ENCODE results near the gene PSTPIP1.

PSTPIP1 gene

DNA sequence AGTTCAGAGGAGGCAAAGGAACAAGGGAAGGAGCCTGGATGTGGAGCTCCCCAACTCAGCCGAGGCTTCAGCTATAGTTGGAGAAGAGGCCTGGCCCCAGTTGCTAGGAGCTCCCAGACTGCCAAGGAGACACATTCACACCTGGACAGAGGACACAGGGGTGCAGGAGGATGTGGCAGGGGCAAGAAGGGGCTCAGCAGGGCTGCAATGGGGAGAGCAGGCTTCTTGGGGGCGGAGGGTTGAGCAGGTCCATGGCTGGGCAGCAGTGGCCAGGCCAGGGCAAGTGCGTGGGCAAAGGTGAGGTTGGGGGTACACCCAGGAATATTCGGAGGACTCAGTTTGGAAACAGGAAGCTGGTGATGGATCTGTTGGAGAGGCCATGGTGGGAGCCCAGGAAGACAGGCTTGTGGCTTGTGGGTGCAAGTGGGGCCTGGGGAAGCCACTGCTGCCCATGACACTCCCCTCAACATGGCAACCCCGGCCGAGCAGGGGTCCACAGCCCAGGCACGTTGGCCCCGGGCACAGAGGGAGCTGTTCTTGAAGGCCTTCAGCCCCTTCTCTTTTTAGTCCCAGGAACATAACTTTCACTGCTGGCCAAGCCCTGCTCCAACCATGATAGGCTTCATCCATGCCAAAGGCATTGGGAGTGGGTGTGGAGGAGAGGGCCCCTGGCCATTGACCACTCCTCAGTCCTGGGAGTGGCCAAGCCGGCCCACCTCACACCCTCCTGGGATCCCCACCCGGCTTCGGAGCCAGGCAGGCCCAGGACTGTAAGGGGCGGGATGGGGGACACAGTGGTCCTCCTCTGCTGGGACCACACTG, 42.7 kb downstream of the PSTPIP1 start:
- no peaks in the 10 kb centered on the region for H3K27me3 ChIP-seq (ENCODE audit: control insufficient read depth, insufficient read depth, low read length, poor library complexity, severe bottlenecking)
- peaks cover 12% of the 10 kb centered on the region for H3K4me1 ChIP-seq (ENCODE audit: control insufficient read depth, insufficient read depth, low read length)
- H3K27ac ChIP-seq (ENCODE audit: insufficient read depth, low read depth, low read length, poor library complexity, severe bottlenecking) = no peak overlapping the region
- no peaks in the 10 kb centered on the region for H3K9me3 ChIP-seq (ENCODE audit: control insufficient read depth, low read length)
- WGBS, 2 experiments = 95 to 97% methylated on average over 12 of the region's 12 CpGs
- no peak overlapping the region for H3K4me3 ChIP-seq (ENCODE audit: insufficient read depth, low read depth, low read length)
- peaks cover 6% of the 10 kb centered on the region for H3K36me3 ChIP-seq (ENCODE audit: control insufficient read depth, insufficient read depth, low read length)

DNA sequence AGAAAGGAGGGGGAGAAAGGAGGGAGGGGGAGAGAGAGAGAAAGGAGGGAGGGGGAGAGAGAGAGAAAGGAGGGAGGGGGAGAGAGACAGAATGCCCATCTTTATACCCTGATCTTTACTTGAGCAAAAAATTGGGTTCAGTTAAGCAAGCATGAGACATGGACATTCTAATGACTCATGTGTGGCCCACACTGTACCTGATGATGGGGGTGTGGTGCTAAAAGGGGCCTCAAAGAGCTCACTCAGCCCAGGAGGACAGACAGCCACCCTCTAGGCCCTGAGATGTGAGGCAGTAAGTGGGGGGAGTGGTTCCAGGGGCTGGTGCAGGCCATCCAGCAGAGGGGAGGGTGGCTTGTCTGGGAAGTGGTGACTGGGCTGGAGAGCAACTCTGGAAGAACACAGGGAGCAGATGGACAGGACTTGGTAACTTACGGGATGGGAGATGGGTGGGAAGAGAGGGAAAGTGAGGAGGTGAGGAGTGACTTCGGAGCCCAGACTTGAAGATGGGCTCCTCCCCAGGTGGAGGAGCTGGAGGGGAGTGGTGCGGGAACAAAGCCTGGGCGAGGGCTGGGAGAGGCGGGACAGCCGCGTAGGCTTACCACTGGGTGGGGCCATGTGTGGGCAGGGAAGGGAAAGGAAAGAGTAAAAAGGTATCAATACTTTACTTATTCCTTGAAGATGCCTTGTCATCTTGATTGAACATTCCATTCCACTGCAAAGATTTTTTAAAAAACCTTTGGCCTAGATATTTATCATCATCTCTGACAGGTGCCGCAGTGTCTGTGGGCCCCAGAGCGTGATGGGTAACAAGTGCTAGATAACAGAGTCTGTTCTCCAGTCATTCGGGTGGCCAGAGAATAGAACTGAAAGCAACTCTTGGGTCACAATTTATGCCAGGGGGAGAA, 43.6 kb downstream of the PSTPIP1 start:
- WGBS, 2 experiments = no CpG with 5 or more reads among the region's 10 CpGs
- Histone ChIP-seq H3K36me3 (ENCODE audit: control insufficient read depth, insufficient read depth, low read length) (peaks cover 15% of the 10 kb centered on the region), H3K4me3 (ENCODE audit: insufficient read depth, low read depth, low read length) (no peak overlapping the region), H3K27me3 (ENCODE audit: control insufficient read depth, insufficient read depth, low read length, poor library complexity, severe bottlenecking) (no peaks in the 10 kb centered on the region), H3K4me1 (ENCODE audit: control insufficient read depth, insufficient read depth, low read length) (peaks cover 12% of the 10 kb centered on the region), H3K9me3 (ENCODE audit: control insufficient read depth, low read length) (no peaks in the 10 kb centered on the region), H3K27ac (ENCODE audit: insufficient read depth, low read depth, low read length, poor library complexity, severe bottlenecking) (no peak overlapping the region)

DNA sequence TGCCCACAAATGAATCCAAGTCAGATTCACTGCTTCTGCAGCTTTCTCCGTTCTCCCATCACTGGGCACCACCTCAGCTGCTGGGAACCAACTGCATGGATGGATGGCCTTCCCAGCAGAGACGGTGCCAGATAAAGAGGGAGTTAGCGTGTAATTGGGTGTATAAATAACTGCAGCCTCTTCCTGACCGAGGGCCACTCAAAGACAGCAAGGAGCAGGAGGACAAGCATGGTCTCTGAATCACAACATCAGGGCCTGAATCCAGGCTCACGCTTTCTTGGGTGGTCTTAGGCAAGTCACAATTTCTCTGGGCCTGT, 44.2 kb downstream of the PSTPIP1 start:
- H3K27ac ChIP-seq (ENCODE audit: insufficient read depth, low read depth, low read length, poor library complexity, severe bottlenecking) = no peak overlapping the region
- H3K4me1 ChIP-seq (ENCODE audit: control insufficient read depth, insufficient read depth, low read length) = peaks cover 9% of the 10 kb centered on the region
- H3K4me3 ChIP-seq (ENCODE audit: insufficient read depth, low read depth, low read length) = no peak overlapping the region
- H3K36me3 ChIP-seq (ENCODE audit: control insufficient read depth, insufficient read depth, low read length) = peaks cover 19% of the 10 kb centered on the region
- no peaks in the 10 kb centered on the region for H3K27me3 ChIP-seq (ENCODE audit: control insufficient read depth, insufficient read depth, low read length, poor library complexity, severe bottlenecking)
- no peaks in the 10 kb centered on the region for H3K9me3 ChIP-seq (ENCODE audit: control insufficient read depth, low read length)
- no CpG with 5 or more reads among the region's 5 CpGs for WGBS, 2 experiments

DNA sequence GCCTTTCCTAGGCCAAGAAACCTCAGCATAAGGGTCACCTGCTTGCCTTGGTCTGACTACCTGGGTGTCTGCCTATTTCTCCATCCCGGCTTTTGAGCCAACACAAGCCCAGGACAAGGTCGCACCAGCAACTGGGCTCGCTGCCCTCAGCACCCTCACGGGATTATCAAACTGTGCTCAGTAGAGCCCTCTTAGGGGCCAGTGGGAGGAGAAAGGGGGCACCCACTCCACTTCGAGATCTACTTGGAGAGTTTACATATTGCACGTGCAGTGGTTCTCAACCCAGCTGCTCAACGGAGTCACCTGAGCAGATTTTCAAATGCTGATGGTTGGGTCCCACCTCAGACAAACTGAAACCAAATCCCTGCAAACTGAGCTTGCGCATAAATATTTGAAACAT, 44.9 kb downstream of the PSTPIP1 start:
- Histone ChIP-seq H3K27me3 (ENCODE audit: control insufficient read depth, insufficient read depth, low read length, poor library complexity, severe bottlenecking) (no peaks in the 10 kb centered on the region), H3K27ac (ENCODE audit: insufficient read depth, low read depth, low read length, poor library complexity, severe bottlenecking) (no peak overlapping the region)
- WGBS, 2 experiments = no CpG with 5 or more reads among the region's 8 CpGs

DNA sequence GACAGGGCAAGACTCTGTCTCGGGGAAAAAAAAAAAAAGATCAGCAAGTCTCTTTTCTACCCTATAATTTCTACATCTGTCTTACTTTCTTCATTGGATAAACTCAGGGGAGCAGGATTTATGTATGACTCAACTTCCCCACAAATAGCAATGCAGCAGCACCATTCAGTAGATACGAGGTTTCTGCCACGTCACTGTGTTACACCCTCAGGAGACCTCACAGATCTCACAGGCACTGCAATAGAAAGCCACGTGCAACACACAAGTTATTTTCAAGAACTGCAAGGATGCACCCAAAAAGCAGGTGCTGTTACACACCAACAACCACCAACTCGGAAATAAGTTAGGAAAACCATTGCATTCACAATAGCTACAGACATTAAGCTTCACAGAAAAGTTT, 45.7 kb downstream of the PSTPIP1 start:
- Histone ChIP-seq H3K9me3 (ENCODE audit: control insufficient read depth, low read length) (no peaks in the 10 kb centered on the region), H3K36me3 (ENCODE audit: control insufficient read depth, insufficient read depth, low read length) (peaks cover 34% of the 10 kb centered on the region), H3K4me3 (ENCODE audit: insufficient read depth, low read depth, low read length) (no peak overlapping the region), H3K27ac (ENCODE audit: insufficient read depth, low read depth, low read length, poor library complexity, severe bottlenecking) (no peak overlapping the region), H3K27me3 (ENCODE audit: control insufficient read depth, insufficient read depth, low read length, poor library complexity, severe bottlenecking) (no peaks in the 10 kb centered on the region), H3K4me1 (ENCODE audit: control insufficient read depth, insufficient read depth, low read length) (no peaks in the 10 kb centered on the region)
- WGBS, 2 experiments = 91 to 93% methylated on average over 5 of the region's 5 CpGs

More for the DNA sequence above, 44.9 kb downstream of the PSTPIP1 start:
- no peaks in the 10 kb centered on the region for H3K9me3 ChIP-seq (ENCODE audit: control insufficient read depth, low read length)
- no peak overlapping the region for H3K4me3 ChIP-seq (ENCODE audit: insufficient read depth, low read depth, low read length)
- H3K36me3 ChIP-seq (ENCODE audit: control insufficient read depth, insufficient read depth, low read length) = peaks cover 26% of the 10 kb centered on the region
- peaks cover 2% of the 10 kb centered on the region for H3K4me1 ChIP-seq (ENCODE audit: control insufficient read depth, insufficient read depth, low read length)

DNA sequence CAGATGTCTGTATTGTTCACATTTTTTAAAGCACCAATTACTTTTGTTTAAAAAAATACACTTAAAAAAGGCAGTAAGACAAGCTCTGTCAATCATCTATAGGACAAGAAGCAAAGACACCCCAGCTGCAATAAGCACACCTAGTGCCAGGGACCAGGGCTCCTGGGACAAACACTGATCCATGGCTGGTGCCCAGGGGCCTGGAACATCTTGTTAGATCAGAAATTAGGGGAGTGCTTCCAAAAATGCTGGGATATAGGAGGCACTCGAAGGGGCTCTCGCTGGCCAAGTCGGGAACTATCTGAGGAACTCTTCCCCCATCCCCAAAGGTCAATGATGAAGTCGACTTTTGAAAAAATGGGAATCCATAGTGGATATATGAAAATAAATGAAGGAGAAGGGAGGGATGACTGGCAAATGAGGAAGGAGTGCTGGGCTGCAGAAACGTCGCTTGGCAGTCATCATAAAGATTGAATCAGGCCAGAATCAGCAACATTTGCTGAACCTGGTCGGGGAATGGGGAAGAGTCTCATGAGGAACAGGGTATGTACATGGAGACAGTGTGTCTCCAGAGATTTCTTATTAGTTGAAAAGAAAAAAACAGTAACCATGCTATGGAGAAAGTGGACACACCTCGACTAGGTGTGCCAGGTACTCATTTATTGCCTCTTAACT, 47.5 kb downstream of the PSTPIP1 start:
- Histone ChIP-seq H3K4me3 (ENCODE audit: insufficient read depth, low read depth, low read length) (no peak overlapping the region), H3K27me3 (ENCODE audit: control insufficient read depth, insufficient read depth, low read length, poor library complexity, severe bottlenecking) (no peaks in the 10 kb centered on the region), H3K27ac (ENCODE audit: insufficient read depth, low read depth, low read length, poor library complexity, severe bottlenecking) (no peak overlapping the region), H3K36me3 (ENCODE audit: control insufficient read depth, insufficient read depth, low read length) (peaks cover 35% of the 10 kb centered on the region), H3K4me1 (ENCODE audit: control insufficient read depth, insufficient read depth, low read length) (no peaks in the 10 kb centered on the region), H3K9me3 (ENCODE audit: control insufficient read depth, low read length) (no peaks in the 10 kb centered on the region)
- 92 to 95% methylated on average over 8 of the region's 8 CpGs for WGBS, 2 experiments

DNA sequence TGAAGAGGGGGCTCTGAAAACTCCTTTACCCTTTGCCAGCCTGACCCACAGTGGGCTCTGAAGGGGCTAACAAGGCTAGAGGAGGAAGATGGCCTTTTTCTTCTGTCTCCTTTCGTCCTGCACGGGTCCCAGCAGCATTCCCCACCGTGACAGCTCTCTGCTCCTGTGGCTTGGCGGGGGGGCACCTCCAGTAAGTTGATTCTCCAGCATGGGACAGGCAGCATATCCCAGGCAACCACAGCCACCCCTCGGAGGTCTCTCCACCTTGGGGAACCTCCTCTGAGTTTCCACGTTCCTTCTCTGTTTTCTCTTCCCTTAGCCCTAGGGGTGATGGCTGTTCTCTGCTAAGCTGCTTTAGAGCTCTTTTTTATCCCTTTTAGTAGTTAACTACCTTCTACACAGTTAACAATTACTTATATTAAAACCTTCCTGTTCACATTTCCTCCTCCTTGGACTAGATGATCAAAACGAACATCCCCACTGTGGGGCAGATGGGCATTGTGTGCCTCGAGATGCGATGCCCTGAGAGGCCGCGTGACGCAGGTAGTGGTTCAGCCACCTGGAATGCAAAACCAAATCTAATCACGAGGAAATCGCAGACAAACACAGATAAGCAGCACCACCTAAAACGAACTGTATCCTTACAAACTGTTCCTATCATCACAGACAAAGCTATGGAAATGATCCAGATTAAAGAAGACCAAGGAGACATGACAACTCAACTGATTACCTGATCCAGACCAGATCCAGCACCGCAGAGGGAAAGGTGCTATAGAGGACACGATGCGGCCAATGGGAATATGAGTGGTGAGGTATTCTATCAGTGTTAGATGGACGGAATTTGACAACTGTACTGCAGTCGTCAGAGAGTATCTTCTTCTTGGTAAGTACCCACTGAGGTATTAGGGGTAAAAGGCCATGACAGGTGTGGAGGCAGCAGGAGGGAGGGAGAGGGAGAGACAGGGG, 48.3 kb downstream of the PSTPIP1 start:
- 89 to 90% methylated on average over 20 of the region's 20 CpGs for WGBS, 2 experiments
- Histone ChIP-seq H3K4me1 (ENCODE audit: control insufficient read depth, insufficient read depth, low read length) (no peaks in the 10 kb centered on the region), H3K36me3 (ENCODE audit: control insufficient read depth, insufficient read depth, low read length) (peaks cover 32% of the 10 kb centered on the region), H3K9me3 (ENCODE audit: control insufficient read depth, low read length) (no peaks in the 10 kb centered on the region), H3K27me3 (ENCODE audit: control insufficient read depth, insufficient read depth, low read length, poor library complexity, severe bottlenecking) (no peaks in the 10 kb centered on the region), H3K27ac (ENCODE audit: insufficient read depth, low read depth, low read length, poor library complexity, severe bottlenecking) (no peak overlapping the region), H3K4me3 (ENCODE audit: insufficient read depth, low read depth, low read length) (no peak overlapping the region)

DNA sequence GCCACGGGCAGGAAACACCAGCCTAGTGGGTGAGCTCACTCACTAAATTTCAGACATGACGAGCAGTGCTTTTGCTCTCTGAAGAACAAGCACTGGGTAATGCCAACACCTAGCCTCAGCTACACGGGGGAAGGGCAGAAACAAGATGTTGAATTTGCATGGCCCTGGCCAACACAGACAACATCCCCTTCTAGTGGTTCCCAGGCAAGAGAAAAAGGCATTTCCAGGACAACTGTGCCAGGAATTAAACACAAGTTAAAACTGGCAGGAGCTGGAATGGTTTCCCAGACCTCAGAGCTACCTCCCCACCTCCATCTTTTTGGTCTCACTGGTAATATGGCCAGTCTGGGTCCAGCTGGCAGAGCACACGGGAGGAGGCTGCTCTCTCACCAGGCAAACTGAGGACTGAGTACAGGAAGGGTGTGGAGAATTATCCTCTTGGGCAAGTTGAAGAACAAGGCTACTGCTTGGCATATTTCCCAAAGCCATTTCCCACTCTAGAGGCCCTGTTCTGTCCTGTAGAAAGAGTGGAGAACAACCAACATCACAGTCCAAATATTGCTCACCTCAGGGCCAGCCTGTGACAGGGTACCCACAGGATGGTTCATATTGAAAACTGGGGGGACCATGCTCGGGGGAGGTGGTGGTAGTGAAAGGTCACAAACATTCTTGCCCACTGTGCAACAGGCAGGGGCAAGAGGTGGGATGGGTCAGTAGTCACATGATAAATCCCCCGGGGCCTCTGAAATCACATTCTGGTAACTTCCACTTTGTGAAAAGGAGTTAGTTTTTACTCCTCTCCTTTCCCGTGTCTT, 49.5 kb downstream of the PSTPIP1 start:
- Histone ChIP-seq H3K4me1 (ENCODE audit: control insufficient read depth, insufficient read depth, low read length) (no peaks in the 10 kb centered on the region), H3K9me3 (ENCODE audit: control insufficient read depth, low read length) (no peaks in the 10 kb centered on the region), H3K27me3 (ENCODE audit: control insufficient read depth, insufficient read depth, low read length, poor library complexity, severe bottlenecking) (no peaks in the 10 kb centered on the region), H3K27ac (ENCODE audit: insufficient read depth, low read depth, low read length, poor library complexity, severe bottlenecking) (no peak overlapping the region), H3K36me3 (ENCODE audit: control insufficient read depth, insufficient read depth, low read length) (peaks cover 32% of the 10 kb centered on the region), H3K4me3 (ENCODE audit: insufficient read depth, low read depth, low read length) (no peak overlapping the region)
- WGBS, 2 experiments = 92 to 93% methylated on average over 7 of the region's 7 CpGs

DNA sequence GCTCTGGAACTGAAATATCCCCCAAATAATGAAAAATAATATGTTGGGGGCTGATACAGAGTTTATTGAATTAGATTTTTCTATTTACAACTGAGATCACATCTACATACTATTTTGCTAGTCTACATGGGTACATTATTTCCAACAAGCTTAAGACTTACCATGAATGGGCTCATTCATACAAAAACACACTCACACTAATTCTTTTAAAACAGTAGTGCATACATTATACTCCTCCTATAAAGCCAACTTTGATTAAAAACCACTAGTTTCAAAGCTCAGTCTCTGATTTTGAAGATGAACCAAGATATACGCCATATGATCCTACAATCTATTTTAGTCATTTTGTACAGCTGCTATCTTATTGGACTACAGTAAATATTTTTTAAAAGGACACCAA, 51.1 kb downstream of the PSTPIP1 start:
- H3K36me3 ChIP-seq (ENCODE audit: control insufficient read depth, insufficient read depth, low read length) = peaks cover 32% of the 10 kb centered on the region
- H3K4me1 ChIP-seq (ENCODE audit: control insufficient read depth, insufficient read depth, low read length) = no peaks in the 10 kb centered on the region
- H3K27me3 ChIP-seq (ENCODE audit: control insufficient read depth, insufficient read depth, low read length, poor library complexity, severe bottlenecking) = no peaks in the 10 kb centered on the region
- H3K4me3 ChIP-seq (ENCODE audit: insufficient read depth, low read depth, low read length) = no peak overlapping the region
- no peaks in the 10 kb centered on the region for H3K9me3 ChIP-seq (ENCODE audit: control insufficient read depth, low read length)
- 87 to 95% methylated on average over 1 of the region's 1 CpG for WGBS, 2 experiments
- no peak overlapping the region for H3K27ac ChIP-seq (ENCODE audit: insufficient read depth, low read depth, low read length, poor library complexity, severe bottlenecking)
